K562 (cell line): ENCODE results near the gene UBXN11. TPM values are rescaled to one million over a fixed set of nuclear protein-coding genes. Genes with fewer than 3 reads are reported as not detected.

ENCODE experiments used
- CBFA2T3 ChIP-seq: fragments of 450-650 bp; IDR thresholded peaks from 2 replicates; pipeline ENCODE4 v1.6.1; 2017
- CC2D1A ChIP-seq: fragments of 450-650 bp; IDR thresholded peaks from 2 replicates; pipeline ENCODE4 v1.6.1; 2017; ENCODE audit warnings: mild to moderate bottlenecking
- CCNT2 ChIP-seq: IDR thresholded peaks from 2 replicates; pipeline ENCODE4 v1.6.1; 2011; ENCODE audit warnings: borderline replicate concordance, low read depth, mild to moderate bottlenecking, moderate library complexity, mixed read lengths, low read length; ENCODE audit not compliant: insufficient read length; ENCODE audit errors: extremely low read depth
- EGR1 ChIP-seq: fragments of 450-650 bp; conservative IDR thresholded peaks from 2 replicates; pipeline ENCODE4 v1.6.1; 2017; ENCODE audit warnings: mild to moderate bottlenecking
- GATAD2B ChIP-seq: fragments of 450-650 bp; IDR thresholded peaks from 2 replicates; pipeline ENCODE4 v1.6.1; 2017; ENCODE audit warnings: mild to moderate bottlenecking, borderline replicate concordance
- HIVEP1 ChIP-seq: fragments of 250-450 bp; sonication (Bioruptor Pico); IDR thresholded peaks from 2 replicates; pipeline ENCODE4 v1.4.0; 2020; ENCODE audit warnings: mild to moderate bottlenecking
- JUND ChIP-seq, 2 experiments: IDR thresholded peaks; 2 replicates in 1 of 2; 3 replicates in 1 of 2; pipeline ENCODE4 v1.6.1; 2011; ENCODE audit warnings: borderline replicate concordance in 2 of 2, low read depth in 2 of 2, low read length in 2 of 2, improper control_type of control experiment in 1 of 2, missing biosample characterization in 1 of 2, missing genetic modification characterization in 1 of 2, missing genetic modification reagents in 1 of 2
- KHSRP ChIP-seq: fragments of 450-650 bp; IDR thresholded peaks from 2 replicates; pipeline ENCODE4 v1.6.1; 2017
- MEF2D ChIP-seq: conservative IDR thresholded peaks from 2 replicates; pipeline ENCODE4 v1.6.1; 2016; ENCODE audit warnings: low read depth, missing genetic modification characterization, missing compliant biosample characterization
- NR2F6 ChIP-seq: fragments of 450-650 bp; formaldehyde crosslinking; IDR thresholded peaks from 2 replicates; pipeline ENCODE4 v1.4.0; 2020; ENCODE audit warnings: mild to moderate bottlenecking
- OTX1 ChIP-seq: fragments of 450-650 bp; formaldehyde crosslinking; IDR thresholded peaks from 2 replicates; pipeline ENCODE4 v1.4.0; 2022; ENCODE audit warnings: mild to moderate bottlenecking
- POLR2H ChIP-seq: IDR thresholded peaks from 2 replicates; pipeline ENCODE4 v1.6.1; 2016; ENCODE audit warnings: missing genetic modification characterization, low read depth, mild to moderate bottlenecking, control low read depth, missing compliant biosample characterization, moderate library complexity
- RCOR1 ChIP-seq, 2 experiments: IDR thresholded peaks; 2 replicates each; pipeline ENCODE4 v1.6.1; 2012; ENCODE audit warnings: low read depth in 2 of 2, low read length in 2 of 2, borderline replicate concordance in 1 of 2, improper control_type of control experiment in 1 of 2
- SPI1 ChIP-seq: IDR thresholded peaks from 2 replicates; pipeline ENCODE4 v1.6.1; 2011; ENCODE audit warnings: low read depth, low read length, control low read depth, borderline replicate concordance
- USF2 ChIP-seq: sonication (generic); formaldehyde crosslinking; IDR thresholded peaks from 2 replicates; pipeline ENCODE4 v1.5.0; 2020; ENCODE audit warnings: missing genetic modification reagents
- YBX1 ChIP-seq: fragments of 450-650 bp; IDR thresholded peaks from 2 replicates; pipeline ENCODE4 v1.7.1; 2016; ENCODE audit warnings: mild to moderate bottlenecking
- ZKSCAN8 ChIP-seq: fragments of 200-800 bp; sonication (Bioruptor generic); IDR thresholded peaks from 2 replicates; pipeline ENCODE4 v1.6.1; 2016; ENCODE audit warnings: missing genetic modification characterization, missing compliant biosample characterization
- ZNF232 ChIP-seq: sonication (generic); formaldehyde crosslinking; IDR thresholded peaks from 2 replicates; pipeline ENCODE4 v1.8.0; 2022; ENCODE audit warnings: mild to moderate bottlenecking, missing genetic modification reagents
- ZNF354B ChIP-seq: fragments of 250-450 bp; sonication (Bioruptor Pico); IDR thresholded peaks from 2 replicates; pipeline ENCODE4 v1.4.0; 2020
- ZNF592 ChIP-seq: fragments of 450-650 bp; IDR thresholded peaks from 2 replicates; pipeline ENCODE4 v1.6.1; 2017; ENCODE audit warnings: antibody characterized with exemption, mild to moderate bottlenecking
- ZNF785 ChIP-seq: fragments of 250-450 bp; sonication (Bioruptor Pico); IDR thresholded peaks from 2 replicates; pipeline ENCODE4 v1.4.0; 2020; ENCODE audit warnings: mild to moderate bottlenecking
- polyA plus RNA-seq, 8 experiments: library from polyadenylated mRNA; depleted of rRNA in 4 of 8; stranded (reverse) in 5 of 8; unstranded in 3 of 8; fragments of >200 nt; fragmentation: Nextera tagmentation in 2 of 8; fragmentation: Illumina TruSeq in 1 of 8; extraction: Ambion mirVana in 2 of 8; extraction: Trizol in 1 of 8; gene quantifications; 2 replicates each; pipeline versions ENCODE4 v1.2.1 to v1.2.3, GENCODE V29; 2011 to 2014; ENCODE audit warnings: inconsistent platforms in 1 of 8, missing spikeins in 1 of 8
- total RNA-seq, 7 experiments: library from RNA; depleted of rRNA in 6 of 7; stranded (reverse); fragments of >200 nt in 6 of 7; fragmentation: Illumina TruSeq in 2 of 7; extraction: Trizol in 2 of 7; gene quantifications; 2 replicates each; pipeline versions ENCODE4 v1.2.1 to v1.2.3, GENCODE V29; 2011 to 2021; ENCODE audit warnings: low replicate concordance in 1 of 7

UBXN11 gene
- total and polyA plus RNA-seq, 9 of the 15 experiments (the other 6 are each of a cell fraction or from before 2014, with no cell fraction given) = 0.48 to 34.3 (median 11.3) TPM

DNA sequence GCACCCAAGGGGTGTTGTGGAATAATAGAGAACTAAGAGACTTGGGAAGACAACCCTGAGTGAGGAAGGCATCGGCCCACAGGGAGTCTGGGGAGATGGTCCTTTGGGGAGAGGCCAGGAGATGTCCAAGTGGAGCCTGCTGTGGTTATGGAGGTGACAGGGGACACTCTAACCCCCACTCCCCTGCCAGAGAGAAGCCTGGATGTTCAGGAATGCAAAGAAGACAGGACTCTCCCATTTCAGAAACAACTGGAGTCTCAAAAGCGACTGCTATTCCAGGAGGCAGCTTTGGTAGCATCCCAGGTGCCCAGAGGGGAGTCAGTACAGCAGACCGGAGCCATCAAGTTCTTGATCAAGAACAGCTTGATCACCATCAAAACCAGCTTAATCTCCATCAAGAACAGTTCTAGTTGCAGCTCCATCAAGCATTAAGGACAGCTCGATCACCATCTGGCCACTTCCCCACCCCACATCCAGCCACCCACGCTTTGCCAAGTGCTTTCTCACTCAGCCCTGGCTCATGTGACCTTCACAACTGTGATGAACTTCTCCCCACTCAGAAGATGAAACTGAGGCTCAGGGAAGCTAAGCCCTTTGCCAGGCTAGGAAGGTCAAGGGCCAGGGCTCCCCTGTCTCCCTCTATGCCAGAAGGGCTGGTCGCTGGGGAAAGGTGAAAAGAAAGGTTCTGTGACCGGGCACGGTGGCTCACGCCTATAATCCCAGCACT, 12.1 kb upstream of the UBXN11 start (continued):
- 0 out of 4 replicates have a peak, but pooled peaks of 1 of the 2 experiments have one; percentile 40 for TF ChIP-seq RCOR1 (IDR thresholded peaks at IDR 0.05; ENCODE audit: borderline replicate concordance in 1 of 2, low read depth in 2 of 2, low read length in 2 of 2)
- TF ChIP-seq ZNF354B = no peak
- TF ChIP-seq NR2F6 (CRISPR knock-in tag) = no peak
- no peak for TF ChIP-seq ZNF232
- peak; percentile 4; the same call in 1 of the 2 replicates for TF ChIP-seq JUND (IDR thresholded peaks at IDR 0.05; ENCODE audit: borderline replicate concordance, low read depth, low read length)
- TF ChIP-seq JUND (tag; IDR thresholded peaks at IDR 0.05; ENCODE audit: borderline replicate concordance, low read depth, low read length) = no peak
- 0 out of 2 replicates have a peak, but pooled peaks have one; percentile 20 for TF ChIP-seq ZNF592
- TF ChIP-seq CCNT2 = no peak
- no peak for TF ChIP-seq POLR2H (tag)
- no peak for TF ChIP-seq OTX1
- TF ChIP-seq ZNF785 (CRISPR knock-in tag) = no peak
- TF ChIP-seq EGR1 = peak; percentile 92
- TF ChIP-seq SPI1 = peak; percentile 22; the same call in 1 of the 2 replicates
- TF ChIP-seq KHSRP = no peak
- no peak for TF ChIP-seq MEF2D (tag)
- no peak for TF ChIP-seq GATAD2B
- TF ChIP-seq CBFA2T3 = 0 out of 2 replicates have a peak, but pooled peaks have one; percentile 15
- 0 out of 2 replicates have a peak, but pooled peaks have one; percentile 3 for TF ChIP-seq CC2D1A
- peak; percentile 41 for TF ChIP-seq USF2
- no peak for TF ChIP-seq YBX1
- no peak for TF ChIP-seq ZKSCAN8 (CRISPR knock-in tag)
- TF ChIP-seq HIVEP1 (CRISPR knock-in tag) = 0 out of 2 replicates have a peak, but pooled peaks have one; percentile 30
